Motor neuron (in vitro differentiated cells): ENCODE measurements around the gene ZNF536. TPM values are rescaled to one million over a fixed set of nuclear protein-coding genes. Genes with fewer than 3 reads are reported as not detected.
A peak's percentile ranks its signal among the peaks of the same experiment; 100 is the strongest.
"Not testable (repeated sequence)": the region's sequence is repeated elsewhere in the genome, so short reads cannot be mapped to it uniquely, and the experiment has no call there.

Experiments used
- ATAC-seq, 8 experiments: fragments of 200-7000 bp; cut with Tn5 transposase; replicated peaks in 6 of 8; 2 replicates each; pipeline ENCODE4 v1.8.0; 2021; ENCODE audit warnings: mild to moderate bottlenecking in 8 of 8, moderate library complexity in 8 of 8
- H3K27ac ChIP-seq, 2 donors: fragments of 250-450 bp; sonication (Bioruptor Pico); 2 replicates each; pipeline ENCODE4 v1.9.0; 2021; ENCODE audit warnings: antibody characterized with exemption in 2 of 2, mild to moderate bottlenecking in 2 of 2, moderate library complexity in 1 of 2
- H3K4me1 ChIP-seq, 2 donors: fragments of 250-450 bp; sonication (Bioruptor Pico); replicated peaks in 1 of 2; 2 replicates each; pipeline ENCODE4 v1.6.1; 2021; ENCODE audit warnings: antibody characterized with exemption in 2 of 2, mild to moderate bottlenecking in 2 of 2, moderate library complexity in 1 of 2
- H3K4me3 ChIP-seq, 5 donors: fragments of 250-450 bp; sonication (Bioruptor Pico); 2 replicates each; pipeline ENCODE4 v1.9.0; 2021; ENCODE audit warnings: antibody characterized with exemption in 5 of 5, mild to moderate bottlenecking in 5 of 5, moderate library complexity in 4 of 5
- WGBS, 10 experiments: fragments of 450-650 bp; shearing (Covaris generic); methylation state at CpG; one replicate each; pipeline ENCODE4 v1.0.0; 2022; 5-methylcytosine and 5-hydroxymethylcytosine counted together
- in situ Hi-C, 9 experiments: fragments of 400-800 bp; cut with MboI; loops; one replicate each; pipeline ENCODE4 v1.15.0; 2021; ENCODE audit warnings: low sequenced_read_pairs in 9 of 9, low pct_unique_long_range_greater_than_20kb in 2 of 9; ENCODE audit not compliant: unreplicated experiment in 9 of 9
- total RNA-seq, 8 experiments: library from RNA; unstranded; fragments of 300-600 nt; gene quantifications; 2 replicates each; pipeline versions ENCODE4 v1.2.3 to v1.2.4, GENCODE V29; 2022

ZNF536 gene
- total RNA-seq, 8 experiments from 2014 or later, result 10.0 to 37.2 (median 25.4) TPM

GRCh38 chr19:30476997-30477396 lies 104.8 kb downstream of the ZNF536 start:
- Histone ChIP-seq H3K4me3 (no peak overlapping the region), H3K27ac (no peak overlapping the region), H3K4me1 (peaks cover 3 to 7% of the 10 kb centered on the region in 2 donors)
- in situ Hi-C loops, result no loop called here
- WGBS, 10 experiments, result 44 to 100% (median 86%) methylated on average over 1 to 2 of the region's 2 CpGs; no CpG with 5 or more reads in 1 of the 10 experiments
- ATAC-seq, result peak in 2 of 8 experiments; percentile 24 to 28

- Histone ChIP-seq H3K27ac (no peak overlapping the region), H3K4me1 (peaks cover 3 to 7% of the 10 kb centered on the region in 2 donors), H3K4me3 (no peak overlapping the region)
- in situ Hi-C loops, result no loop called here
- 19 to 100% (median 78%) methylated on average over 2 to 7 of the region's 7 CpGs; no CpG with 5 or more reads in 3 of the 10 experiments for WGBS, 10 experiments
- ATAC-seq, result no peak
Observed at GRCh38 chr19:30479231-30479630, 107.0 kb downstream of the ZNF536 start.

- Histone ChIP-seq H3K4me3 (no peak overlapping the region), H3K4me1 (peaks cover 3 to 7% of the 10 kb centered on the region in 2 donors), H3K27ac (no peak overlapping the region)
- WGBS, 10 experiments, result 0 to 90% (median 54%) methylated on average over 1 to 6 of the region's 6 CpGs; no CpG with 5 or more reads in 1 of the 10 experiments
- in situ Hi-C loops, result no loop called here
- peak in 1 of 8 experiments; percentile 13 for ATAC-seq
Observed at GRCh38 chr19:30480097-30480496, 107.9 kb downstream of the ZNF536 start.

- WGBS, 10 experiments, result 22 to 100% (median 76%) methylated on average over 2 to 4 of the region's 4 CpGs; no CpG with 5 or more reads in 2 of the 10 experiments
- peak in 3 of 8 experiments; percentile 42 to 92 (median 44) for ATAC-seq
- H3K27ac ChIP-seq, result no peak overlapping the region
- in situ Hi-C loops, result no loop called here
- no peak overlapping the region for H3K4me3 ChIP-seq
- H3K4me1 ChIP-seq, result peaks cover 3 to 7% of the 10 kb centered on the region in 2 donors
Observed at GRCh38 chr19:30481063-30481462, 108.9 kb downstream of the ZNF536 start.

- Histone ChIP-seq H3K4me1 (peaks cover 5 to 7% of the 10 kb centered on the region in 2 donors), H3K4me3 (no peak overlapping the region), H3K27ac (no peak overlapping the region)
- in situ Hi-C loops, result no loop called here
- ATAC-seq, result no peak
- 49 to 100% (median 81%) methylated on average over 2 to 4 of the region's 6 CpGs; no CpG with 5 or more reads in 4 of the 10 experiments for WGBS, 10 experiments
Observed at GRCh38 chr19:30481823-30482222, 109.6 kb downstream of the ZNF536 start.

- H3K27ac ChIP-seq, result no peak overlapping the region
- peaks cover 12 to 15% of the 10 kb centered on the region in 2 donors for H3K4me1 ChIP-seq
- 83% methylated on average over 1 of the region's 1 CpG; no CpG with 5 or more reads in 9 of the 10 experiments for WGBS, 10 experiments
- ATAC-seq, result no peak
- in situ Hi-C loops, result no loop called here
- no peak overlapping the region for H3K4me3 ChIP-seq
Observed at GRCh38 chr19:30482956-30483355, 110.8 kb downstream of the ZNF536 start.

GRCh38 chr19:30486250-30486649 lies 114.1 kb downstream of the ZNF536 start:
- in situ Hi-C loops, result not testable (repeated sequence)
- 60 to 100% (median 91%) methylated on average over 1 to 2 of the region's 2 CpGs; no CpG with 5 or more reads in 6 of the 10 experiments for WGBS, 10 experiments

GRCh38 chr19:30487178-30487577 lies 115.0 kb downstream of the ZNF536 start:
- no peak overlapping the region for H3K27ac ChIP-seq
- in situ Hi-C loops, result no loop called here
- peak in 3 of 8 experiments; percentile 33 to 54 (median 36) for ATAC-seq
- no peak overlapping the region for H3K4me3 ChIP-seq
- 17 to 73% (median 63%) methylated on average over 1 to 3 of the region's 3 CpGs for WGBS, 10 experiments
- peaks cover 17 to 32% of the 10 kb centered on the region in 2 donors for H3K4me1 ChIP-seq

More at GRCh38 chr19:30486250-30486649, 114.1 kb downstream of the ZNF536 start:
- H3K27ac ChIP-seq, ATAC-seq, H3K4me3 ChIP-seq: not testable (repeated sequence)
- H3K4me1 ChIP-seq, result peaks cover 10 to 22% of the 10 kb centered on the region in 2 donors

GRCh38 chr19:30488191-30488590 lies 116.0 kb downstream of the ZNF536 start:
- H3K4me3 ChIP-seq, result no peak overlapping the region
- H3K27ac ChIP-seq, result no peak overlapping the region
- H3K4me1 ChIP-seq, result peaks cover 17 to 41% of the 10 kb centered on the region in 2 donors
- in situ Hi-C loops, result no loop called here
- no peak for ATAC-seq
- 6 to 94% (median 80%) methylated on average over 1 to 3 of the region's 3 CpGs; no CpG with 5 or more reads in 3 of the 10 experiments for WGBS, 10 experiments

- Histone ChIP-seq H3K27ac (no peak overlapping the region), H3K4me3 (no peak overlapping the region), H3K4me1 (peaks cover 17 to 42% of the 10 kb centered on the region in 2 donors)
- 78 to 100% (median 90%) methylated on average over 1 to 8 of the region's 8 CpGs; no CpG with 5 or more reads in 2 of the 10 experiments for WGBS, 10 experiments
- in situ Hi-C loops, result no loop called here
- ATAC-seq, result no peak
Observed at GRCh38 chr19:30490760-30491159, 118.6 kb downstream of the ZNF536 start.

- in situ Hi-C loops, result no loop called here
- Histone ChIP-seq H3K27ac (no peak overlapping the region), H3K4me1 (peaks cover 13 to 34% of the 10 kb centered on the region in 2 donors), H3K4me3 (no peak overlapping the region)
- 19 to 72% (median 57%) methylated on average over 5 to 11 of the region's 11 CpGs; no CpG with 5 or more reads in 1 of the 10 experiments for WGBS, 10 experiments
- ATAC-seq, result peak in 2 of 8 experiments; percentile 56 to 74
Observed at GRCh38 chr19:30492586-30493270, 120.5 kb downstream of the ZNF536 start.

GRCh38 chr19:30497034-30497433 lies 124.8 kb downstream of the ZNF536 start:
- Histone ChIP-seq H3K4me1 (peaks cover 2 to 13% of the 10 kb centered on the region in 2 donors), H3K27ac (no peak overlapping the region), H3K4me3 (no peak overlapping the region)
- WGBS, 10 experiments, result 37 to 85% (median 40%) methylated on average over 1 to 6 of the region's 8 CpGs; no CpG with 5 or more reads in 4 of the 10 experiments
- in situ Hi-C loops, result no loop called here
- ATAC-seq, result peak in 5 of 8 experiments; percentile 25 to 83 (median 77)

- H3K4me3 ChIP-seq, in situ Hi-C loops, ATAC-seq, H3K27ac ChIP-seq, H3K4me1 ChIP-seq: not testable (repeated sequence)
- 20 to 100% (median 100%) methylated on average over 1 to 2 of the region's 3 CpGs; no CpG with 5 or more reads in 5 of the 10 experiments for WGBS, 10 experiments
Observed at GRCh38 chr19:30498085-30498484, 125.9 kb downstream of the ZNF536 start.
